ENCODE results near the gene HOXC11.
A peak's percentile ranks its signal among the peaks of the same experiment; 100 is the strongest.

HOXC11 gene

DNA sequence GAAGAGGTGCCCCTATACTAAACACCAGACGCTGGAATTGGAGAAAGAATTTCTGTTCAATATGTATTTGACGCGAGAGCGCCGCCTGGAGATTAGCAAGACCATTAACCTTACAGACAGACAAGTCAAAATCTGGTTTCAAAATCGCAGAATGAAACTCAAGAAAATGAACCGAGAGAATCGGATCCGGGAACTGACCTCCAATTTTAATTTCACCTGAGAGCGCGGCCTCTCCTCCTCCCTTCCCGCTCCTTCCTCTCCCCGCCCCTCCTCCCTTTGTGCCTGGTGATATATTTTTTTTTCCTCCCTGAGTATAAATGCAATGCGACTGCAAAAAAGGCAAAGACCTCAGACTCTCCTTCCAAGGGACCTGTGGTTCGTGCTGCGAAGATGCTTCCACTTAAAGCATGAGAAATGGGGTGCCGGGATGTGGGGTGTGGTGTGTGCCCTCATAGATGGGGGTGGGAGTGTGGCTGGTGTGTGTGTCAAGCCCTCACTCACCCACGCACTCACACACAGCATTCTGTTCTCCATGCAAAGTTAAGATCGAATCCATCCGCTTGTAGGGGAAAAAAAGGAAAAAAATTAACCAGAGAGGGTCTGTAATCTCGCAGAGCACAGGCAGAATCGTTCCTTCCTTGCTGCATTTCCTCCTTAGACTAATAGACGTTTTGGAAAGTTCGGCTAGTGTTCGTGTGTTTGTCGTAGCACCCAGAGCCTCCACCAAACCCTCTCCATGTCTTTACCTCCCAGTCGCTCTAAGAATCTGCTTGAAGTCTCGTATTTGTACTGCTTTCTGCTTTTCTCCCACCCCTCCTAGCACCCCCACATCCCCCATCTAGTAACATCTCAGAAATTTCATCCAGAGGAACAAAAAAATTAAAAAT is 16.5 kb downstream of the HOXC11 start:
- no peak overlapping the region for H3K27ac ChIP-seq (ENCODE audit: low read length)
- no peaks in the 10 kb centered on the region for H3K9me3 ChIP-seq (ENCODE audit: control insufficient read depth, insufficient read depth, low read length)
- peaks cover 97% of the 10 kb centered on the region for H3K27me3 ChIP-seq (ENCODE audit: control insufficient read depth, insufficient read depth, low read length)
- H3K4me3 ChIP-seq (ENCODE audit: low read length) = no peak overlapping the region
- peaks cover 3% of the 10 kb centered on the region for H3K4me1 ChIP-seq (ENCODE audit: control insufficient read depth, insufficient read depth, low read length)
- peaks cover 3% of the 10 kb centered on the region; the same call in 1 of the 2 replicates for H3K36me3 ChIP-seq (ENCODE audit: control insufficient read depth, insufficient read depth, low read length)
- no CpG with 5 or more reads among the region's 28 CpGs for WGBS (ENCODE audit: insufficient coverage, insufficient read length)
- DNase-seq (ENCODE audit: low read depth, low spot score) = no peak

DNA sequence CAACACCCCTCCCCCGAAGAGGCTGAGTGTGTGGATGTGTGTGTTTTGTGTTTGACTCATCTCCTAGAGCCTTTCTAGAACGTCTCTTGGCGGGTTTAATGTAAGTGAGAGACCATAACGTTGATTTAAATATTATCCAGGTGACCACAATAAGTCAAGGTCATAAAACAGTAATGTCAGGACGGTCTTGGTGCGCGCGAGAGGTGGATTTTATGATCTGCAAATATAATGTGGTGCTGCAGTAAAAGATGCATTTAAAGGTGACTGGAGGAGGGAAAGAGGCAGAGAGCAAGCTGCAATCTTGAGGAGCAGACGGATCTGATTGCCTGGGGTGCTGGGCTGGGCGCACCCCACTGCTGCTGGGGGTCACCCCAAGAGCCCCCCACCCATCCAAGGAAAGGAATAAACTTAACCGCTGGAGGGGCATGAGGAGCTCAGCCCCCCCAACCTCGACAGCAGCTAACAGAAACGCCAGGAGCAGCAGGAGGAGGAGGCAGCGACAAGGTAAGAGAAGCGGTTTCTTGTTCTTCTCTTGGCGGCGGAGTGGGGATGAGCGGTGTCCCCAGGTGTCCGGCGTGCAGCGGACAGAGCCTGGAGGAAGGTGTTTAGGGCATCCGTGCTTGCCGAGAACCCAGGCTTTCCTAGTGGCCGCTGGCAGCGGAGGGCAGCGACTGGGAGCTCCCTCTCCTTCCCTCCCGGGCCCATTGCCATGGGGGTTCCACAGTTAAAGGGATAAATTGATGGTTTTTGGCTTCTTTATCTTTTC is 17.6 kb downstream of the HOXC11 start:
- no peak for DNase-seq (ENCODE audit: low read depth, low spot score)
- H3K9me3 ChIP-seq (ENCODE audit: control insufficient read depth, insufficient read depth, low read length) = no peaks in the 10 kb centered on the region
- no peak overlapping the region for H3K27ac ChIP-seq (ENCODE audit: low read length)
- peaks cover 3% of the 10 kb centered on the region; the same call in 1 of the 2 replicates for H3K36me3 ChIP-seq (ENCODE audit: control insufficient read depth, insufficient read depth, low read length)
- peaks cover 3% of the 10 kb centered on the region for H3K4me1 ChIP-seq (ENCODE audit: control insufficient read depth, insufficient read depth, low read length)
- no peak overlapping the region for H3K4me3 ChIP-seq (ENCODE audit: low read length)
- peaks cover 100% of the 10 kb centered on the region for H3K27me3 ChIP-seq (ENCODE audit: control insufficient read depth, insufficient read depth, low read length)
- WGBS (ENCODE audit: insufficient coverage, insufficient read length) = no CpG with 5 or more reads among the region's 27 CpGs

DNA sequence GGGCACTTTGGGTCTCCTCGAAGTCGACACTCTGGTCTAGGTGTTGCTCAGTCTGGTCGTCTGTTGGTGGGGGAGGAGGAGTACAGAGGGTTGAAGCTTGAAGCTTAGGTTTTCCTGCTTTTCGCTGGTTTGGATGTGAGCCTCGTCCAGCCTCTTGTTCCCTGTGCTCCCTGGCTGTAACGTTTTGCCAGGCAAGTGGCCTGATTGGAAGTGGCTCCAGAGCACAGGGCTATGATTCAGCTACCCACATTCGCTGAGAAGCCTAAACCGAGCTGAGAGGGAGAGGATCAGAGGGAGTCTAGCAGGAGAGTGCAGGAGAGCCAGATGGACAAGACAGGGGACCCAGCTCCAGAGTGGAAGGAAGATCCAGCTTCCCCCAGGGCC is 18.1 kb downstream of the HOXC11 start:
- Histone ChIP-seq H3K9me3 (ENCODE audit: control insufficient read depth, insufficient read depth, low read length) (no peaks in the 10 kb centered on the region), H3K4me3 (ENCODE audit: low read length) (no peak overlapping the region), H3K4me1 (ENCODE audit: control insufficient read depth, insufficient read depth, low read length) (peaks cover 3% of the 10 kb centered on the region), H3K27ac (ENCODE audit: low read length) (no peak overlapping the region), H3K27me3 (ENCODE audit: control insufficient read depth, insufficient read depth, low read length) (peaks cover 100% of the 10 kb centered on the region), H3K36me3 (ENCODE audit: control insufficient read depth, insufficient read depth, low read length) (peaks cover 3% of the 10 kb centered on the region; the same call in 1 of the 2 replicates)
- WGBS (ENCODE audit: insufficient coverage, insufficient read length) = no CpG with 5 or more reads among the region's 8 CpGs
- no peak for DNase-seq (ENCODE audit: low read depth, low spot score)

DNA sequence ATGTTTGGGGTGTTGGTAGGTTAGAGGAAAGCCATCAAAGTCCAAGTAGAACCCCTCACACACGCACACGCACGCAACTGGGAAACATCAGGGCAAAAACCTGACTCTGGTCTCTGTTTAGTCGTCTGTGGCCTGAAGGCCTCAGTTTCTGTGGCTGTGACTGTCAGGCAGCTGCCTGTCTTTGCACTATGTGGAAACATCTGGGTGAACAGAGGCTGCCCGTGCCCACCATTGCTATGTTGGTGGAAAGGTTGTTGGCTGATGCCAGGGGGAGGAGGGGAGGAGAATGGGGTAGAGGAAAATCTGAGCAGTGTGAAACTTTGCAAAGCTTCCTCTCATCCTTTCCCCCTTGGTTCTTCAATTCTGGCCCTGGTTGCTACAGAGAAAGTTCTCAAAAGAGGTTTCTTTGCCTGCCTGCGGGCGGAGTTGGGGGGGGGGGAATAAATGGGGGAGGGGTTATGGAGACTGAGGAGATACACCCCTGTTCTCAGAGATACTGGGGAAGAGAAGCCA is 19.5 kb downstream of the HOXC11 start:
- WGBS (ENCODE audit: insufficient coverage, insufficient read length) = no CpG with 5 or more reads among the region's 7 CpGs
- Histone ChIP-seq H3K4me1 (ENCODE audit: control insufficient read depth, insufficient read depth, low read length) (0 out of 2 replicates have a peak, but pooled peaks cover 4% of the 10 kb centered on the region), H3K27ac (ENCODE audit: low read length) (no peak overlapping the region), H3K4me3 (ENCODE audit: low read length) (no peak overlapping the region), H3K9me3 (ENCODE audit: control insufficient read depth, insufficient read depth, low read length) (no peaks in the 10 kb centered on the region), H3K27me3 (ENCODE audit: control insufficient read depth, insufficient read depth, low read length) (peaks cover 100% of the 10 kb centered on the region), H3K36me3 (ENCODE audit: control insufficient read depth, insufficient read depth, low read length) (peaks cover 3% of the 10 kb centered on the region; the same call in 1 of the 2 replicates)
- DNase-seq (ENCODE audit: low read depth, low spot score) = no peak

DNA sequence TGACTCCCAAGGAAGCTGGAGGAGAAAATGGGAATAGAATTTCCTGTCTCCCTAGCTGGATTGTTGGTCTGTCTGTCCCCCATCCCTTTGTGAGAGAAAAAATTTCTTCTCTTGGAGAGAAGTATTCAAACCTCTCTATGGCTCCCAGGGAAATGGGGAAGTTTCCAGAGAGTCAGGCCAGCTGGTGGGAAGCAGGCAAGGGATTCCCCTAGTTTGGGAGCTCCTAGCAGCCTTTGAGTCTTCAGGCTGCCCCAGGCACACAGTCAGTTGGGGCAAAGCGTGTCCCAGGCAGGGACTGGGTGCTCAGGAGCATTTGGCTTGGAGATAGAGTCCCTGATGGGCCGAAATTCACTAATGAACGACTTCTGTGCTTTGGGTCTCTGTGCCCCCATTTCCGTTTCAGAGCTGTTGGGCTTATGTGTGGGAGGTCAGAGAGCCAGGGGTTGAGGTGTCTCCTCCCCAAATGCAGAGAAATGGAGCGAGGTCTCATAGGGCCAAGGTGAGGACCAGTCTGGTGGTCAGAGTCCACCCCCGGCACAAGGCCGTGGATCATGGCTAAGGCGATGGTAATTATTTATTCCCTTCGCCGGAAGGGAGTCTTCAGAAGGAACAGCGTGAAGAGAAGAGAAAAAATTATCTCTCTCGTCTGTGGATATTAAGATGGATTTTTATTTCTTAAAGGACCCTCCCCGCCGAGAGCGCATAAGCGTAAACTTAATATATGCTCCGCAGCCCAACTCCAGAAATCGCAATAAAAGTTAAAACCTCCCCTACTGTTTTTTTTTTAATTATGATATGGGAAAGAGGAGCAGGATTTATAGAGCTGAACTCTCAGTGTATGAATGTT is 20.5 kb downstream of the HOXC11 start:
- H3K9me3 ChIP-seq (ENCODE audit: control insufficient read depth, insufficient read depth, low read length) = no peaks in the 10 kb centered on the region
- H3K4me3 ChIP-seq (ENCODE audit: low read length) = no peak overlapping the region
- WGBS (ENCODE audit: insufficient coverage, insufficient read length) = no CpG with 5 or more reads among the region's 18 CpGs
- peaks cover 3% of the 10 kb centered on the region; the same call in 1 of the 2 replicates for H3K36me3 ChIP-seq (ENCODE audit: control insufficient read depth, insufficient read depth, low read length)
- peaks cover 100% of the 10 kb centered on the region for H3K27me3 ChIP-seq (ENCODE audit: control insufficient read depth, insufficient read depth, low read length)
- no peak overlapping the region for H3K27ac ChIP-seq (ENCODE audit: low read length)
- H3K4me1 ChIP-seq (ENCODE audit: control insufficient read depth, insufficient read depth, low read length) = 0 out of 2 replicates have a peak, but pooled peaks cover 4% of the 10 kb centered on the region
- DNase-seq (ENCODE audit: low read depth, low spot score) = no peak

DNA sequence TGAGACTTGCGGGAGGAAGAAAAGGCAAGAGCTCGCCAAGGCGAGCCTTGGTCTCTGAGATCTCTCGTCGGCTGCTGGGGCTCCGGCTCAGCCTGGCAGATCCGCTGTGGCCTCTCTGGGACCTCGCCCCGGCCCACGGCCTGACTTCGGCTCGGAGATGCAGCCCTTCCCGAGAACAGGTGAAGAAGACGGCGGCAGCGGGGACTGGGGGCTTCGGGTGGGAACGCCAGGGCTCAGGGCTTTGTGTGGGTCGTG is 21.0 kb downstream of the HOXC11 start:
- Histone ChIP-seq H3K9me3 (ENCODE audit: control insufficient read depth, insufficient read depth, low read length) (no peaks in the 10 kb centered on the region), H3K4me3 (ENCODE audit: low read length) (no peak overlapping the region), H3K4me1 (ENCODE audit: control insufficient read depth, insufficient read depth, low read length) (0 out of 2 replicates have a peak, but pooled peaks cover 4% of the 10 kb centered on the region), H3K36me3 (ENCODE audit: control insufficient read depth, insufficient read depth, low read length) (peaks cover 3% of the 10 kb centered on the region; the same call in 1 of the 2 replicates), H3K27ac (ENCODE audit: low read length) (no peak overlapping the region), H3K27me3 (ENCODE audit: control insufficient read depth, insufficient read depth, low read length) (peaks cover 100% of the 10 kb centered on the region)
- WGBS (ENCODE audit: insufficient coverage, insufficient read length) = no CpG with 5 or more reads among the region's 19 CpGs
- no peak for DNase-seq (ENCODE audit: low read depth, low spot score)

DNA sequence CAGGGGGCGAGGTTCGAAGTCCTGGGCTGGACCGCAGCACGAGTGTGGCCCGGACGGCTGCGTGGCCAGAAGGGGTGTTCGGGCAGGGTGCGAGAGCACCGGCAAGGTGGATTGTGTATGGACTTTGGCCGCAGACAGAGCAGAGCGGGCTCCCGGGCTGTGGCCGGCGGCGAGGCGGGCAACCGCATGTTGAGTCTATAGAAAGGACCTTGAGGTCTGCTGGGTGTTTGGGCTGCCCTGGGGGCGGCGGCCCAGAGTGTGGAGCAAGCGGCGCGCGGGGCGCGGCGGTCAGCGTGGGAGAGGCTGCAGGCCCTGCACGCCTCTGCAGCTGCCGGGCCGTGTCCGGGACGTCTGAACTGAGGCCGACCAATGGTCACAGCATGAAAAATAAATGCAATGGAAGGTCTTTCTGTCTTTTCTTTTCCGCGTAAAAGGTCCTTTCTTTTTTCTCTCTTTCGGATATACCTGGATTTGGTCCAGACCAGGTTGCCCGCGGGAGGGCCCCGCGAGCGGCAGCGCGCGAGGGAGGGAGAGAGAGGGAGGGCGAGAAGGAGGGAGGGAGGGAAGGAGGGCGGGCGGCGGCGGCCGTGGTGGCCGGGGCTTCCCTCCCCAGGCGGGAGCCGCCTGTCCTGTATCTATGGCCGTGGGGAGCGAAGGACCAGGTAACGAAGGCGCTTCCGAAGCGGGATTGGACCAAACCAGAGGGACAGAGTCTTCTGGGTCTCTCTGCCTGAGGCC is 21.5 kb downstream of the HOXC11 start:
- peaks cover 3% of the 10 kb centered on the region; the same call in 1 of the 2 replicates for H3K36me3 ChIP-seq (ENCODE audit: control insufficient read depth, insufficient read depth, low read length)
- H3K27me3 ChIP-seq (ENCODE audit: control insufficient read depth, insufficient read depth, low read length) = peaks cover 100% of the 10 kb centered on the region
- no peak for DNase-seq (ENCODE audit: low read depth, low spot score)
- H3K9me3 ChIP-seq (ENCODE audit: control insufficient read depth, insufficient read depth, low read length) = no peaks in the 10 kb centered on the region
- WGBS (ENCODE audit: insufficient coverage, insufficient read length) = no CpG with 5 or more reads among the region's 60 CpGs
- 0 out of 2 replicates have a peak overlapping the region, but pooled peaks have one; percentile 5 for H3K4me3 ChIP-seq (ENCODE audit: low read length)
- H3K27ac ChIP-seq (ENCODE audit: low read length) = no peak overlapping the region
- 0 out of 2 replicates have a peak, but pooled peaks cover 4% of the 10 kb centered on the region for H3K4me1 ChIP-seq (ENCODE audit: control insufficient read depth, insufficient read depth, low read length)

DNA sequence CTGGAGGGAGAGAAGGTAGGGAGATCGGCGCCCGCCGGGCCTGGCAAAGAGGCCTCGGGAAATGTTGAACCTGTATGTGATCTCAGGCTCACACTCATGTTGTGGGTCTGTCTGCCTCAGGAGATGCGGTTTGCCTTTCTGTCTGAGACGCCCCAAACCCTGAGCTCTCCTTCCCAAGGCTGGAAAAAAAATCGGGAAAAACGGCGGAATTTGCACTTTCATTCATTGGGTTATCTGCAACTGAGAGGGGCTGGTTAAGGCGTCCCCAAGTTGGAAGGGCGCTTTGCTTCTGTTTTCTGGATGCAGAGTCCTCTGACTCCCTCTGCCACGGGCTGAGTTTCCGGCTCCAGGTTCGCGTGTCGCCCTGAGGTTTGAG is 22.1 kb downstream of the HOXC11 start:
- Histone ChIP-seq H3K4me3 (ENCODE audit: low read length) (no peak overlapping the region), H3K27me3 (ENCODE audit: control insufficient read depth, insufficient read depth, low read length) (peaks cover 100% of the 10 kb centered on the region), H3K36me3 (ENCODE audit: control insufficient read depth, insufficient read depth, low read length) (peaks cover 3% of the 10 kb centered on the region; the same call in 1 of the 2 replicates), H3K27ac (ENCODE audit: low read length) (no peak overlapping the region), H3K4me1 (ENCODE audit: control insufficient read depth, insufficient read depth, low read length) (0 out of 2 replicates have a peak, but pooled peaks cover 4% of the 10 kb centered on the region), H3K9me3 (ENCODE audit: control insufficient read depth, insufficient read depth, low read length) (no peaks in the 10 kb centered on the region)
- no CpG with 5 or more reads among the region's 17 CpGs for WGBS (ENCODE audit: insufficient coverage, insufficient read length)
- DNase-seq (ENCODE audit: low read depth, low spot score) = no peak

DNA sequence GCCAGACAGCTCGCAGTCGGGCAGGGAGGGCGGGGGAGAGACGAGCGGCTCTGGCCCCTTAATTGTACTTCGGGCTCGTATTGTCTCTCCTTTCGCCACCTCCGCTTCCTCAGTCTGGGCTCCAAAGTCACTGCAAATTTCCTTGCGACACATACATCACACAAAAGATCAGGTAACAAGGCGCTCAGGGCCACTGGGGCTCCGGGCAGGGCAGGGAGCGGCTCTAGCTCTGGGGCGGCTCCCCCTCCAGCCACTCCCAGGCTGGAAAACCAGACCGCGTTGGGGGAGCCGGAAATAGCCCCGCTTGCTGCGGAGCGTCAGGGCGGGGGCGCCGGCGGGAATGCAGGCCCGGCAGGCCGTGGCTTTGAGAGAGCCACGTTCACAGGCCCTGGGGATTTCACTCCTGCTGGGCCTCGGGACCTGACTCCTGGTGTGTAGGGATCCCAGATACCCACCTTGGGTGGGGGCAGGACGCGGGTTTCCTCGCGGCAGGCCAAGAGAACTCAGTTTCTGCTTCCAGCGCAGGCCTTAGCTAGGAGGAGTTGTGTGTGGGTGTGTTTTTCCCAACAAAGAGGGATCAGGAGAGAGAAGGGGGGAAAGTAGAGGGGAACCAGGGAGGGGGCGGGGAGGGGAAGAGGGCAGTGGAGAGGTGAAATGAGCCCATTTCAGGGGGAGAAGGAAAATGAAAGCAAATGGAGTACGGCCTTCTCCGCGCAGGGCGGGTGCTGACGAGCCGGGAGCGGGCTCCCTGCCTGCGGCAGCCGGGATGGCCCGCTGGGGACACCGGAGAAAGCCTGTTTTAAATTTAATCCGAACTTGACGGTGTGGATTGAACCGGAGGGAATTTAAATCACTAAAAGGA is 22.7 kb downstream of the HOXC11 start:
- H3K36me3 ChIP-seq (ENCODE audit: control insufficient read depth, insufficient read depth, low read length) = peaks cover 3% of the 10 kb centered on the region; the same call in 1 of the 2 replicates
- H3K4me3 ChIP-seq (ENCODE audit: low read length) = no peak overlapping the region
- no CpG with 5 or more reads among the region's 48 CpGs for WGBS (ENCODE audit: insufficient coverage, insufficient read length)
- 0 out of 2 replicates have a peak, but pooled peaks cover 5% of the 10 kb centered on the region for H3K4me1 ChIP-seq (ENCODE audit: control insufficient read depth, insufficient read depth, low read length)
- no peak for DNase-seq (ENCODE audit: low read depth, low spot score)
- H3K9me3 ChIP-seq (ENCODE audit: control insufficient read depth, insufficient read depth, low read length) = no peaks in the 10 kb centered on the region
- peaks cover 100% of the 10 kb centered on the region for H3K27me3 ChIP-seq (ENCODE audit: control insufficient read depth, insufficient read depth, low read length)
- H3K27ac ChIP-seq (ENCODE audit: low read length) = no peak overlapping the region
